Skeletal muscle satellite cell (primary cell): ENCODE results near the gene RFTN1.

ENCODE experiments used
- H3K27me3 ChIP-seq: 2 replicates; pipeline ENCODE4 v1.7.0; 2013; ENCODE audit warnings: low read length; ENCODE audit not compliant: control insufficient read depth, insufficient read depth
- H3K36me3 ChIP-seq: 2 replicates; pipeline ENCODE4 v1.7.0; 2013; ENCODE audit warnings: mild to moderate bottlenecking, control low read depth, low read length; ENCODE audit not compliant: insufficient read depth
- H3K4me1 ChIP-seq: 2 replicates; pipeline ENCODE4 v1.7.0; 2013; ENCODE audit warnings: low read length; ENCODE audit not compliant: control insufficient read depth, insufficient read depth
- H3K4me2 ChIP-seq: 2 replicates; pipeline ENCODE4 v1.7.0; 2013; ENCODE audit warnings: mild to moderate bottlenecking, low read length
- H3K4me3 ChIP-seq: 2 replicates; pipeline ENCODE4 v1.7.0; 2013; ENCODE audit warnings: low read length
- H3K9ac ChIP-seq: 2 replicates; pipeline ENCODE4 v1.7.0; 2013; ENCODE audit warnings: mild to moderate bottlenecking, low read depth, low read length, moderate library complexity
- H3K9me3 ChIP-seq: replicated peaks from 2 replicates; pipeline ENCODE4 v1.7.0; 2013; ENCODE audit warnings: mild to moderate bottlenecking, control low read depth, low read length

The RFTN1 gene

DNA sequence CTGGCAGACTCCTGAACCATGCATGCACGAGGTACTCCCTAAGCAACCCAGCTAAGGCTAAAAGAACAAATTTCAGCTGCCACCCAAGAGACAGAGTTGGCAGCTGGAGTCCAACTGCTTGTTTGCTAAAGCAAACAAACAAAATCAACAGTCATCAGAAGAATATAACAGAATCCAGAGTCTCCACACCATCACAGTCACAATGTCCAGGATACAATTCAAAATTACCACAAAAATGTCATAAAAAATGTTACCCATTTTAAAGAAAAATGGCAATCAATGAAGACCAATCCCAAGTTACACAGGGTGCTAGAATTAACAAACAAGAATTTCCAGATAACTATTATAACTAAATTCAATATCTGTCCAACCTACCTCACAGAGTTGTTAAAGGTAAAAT lies 42.9 kb downstream of the RFTN1 start:
- Histone ChIP-seq H3K27me3 (no peaks in the 10 kb centered on the region), H3K9ac (no peak overlapping the region), H3K4me3 (no peak overlapping the region), H3K36me3 (peaks cover 17% of the 10 kb centered on the region), H3K4me2 (no peak overlapping the region), H3K4me1 (peaks cover 20% of the 10 kb centered on the region), H3K9me3 (no peaks in the 10 kb centered on the region)

DNA sequence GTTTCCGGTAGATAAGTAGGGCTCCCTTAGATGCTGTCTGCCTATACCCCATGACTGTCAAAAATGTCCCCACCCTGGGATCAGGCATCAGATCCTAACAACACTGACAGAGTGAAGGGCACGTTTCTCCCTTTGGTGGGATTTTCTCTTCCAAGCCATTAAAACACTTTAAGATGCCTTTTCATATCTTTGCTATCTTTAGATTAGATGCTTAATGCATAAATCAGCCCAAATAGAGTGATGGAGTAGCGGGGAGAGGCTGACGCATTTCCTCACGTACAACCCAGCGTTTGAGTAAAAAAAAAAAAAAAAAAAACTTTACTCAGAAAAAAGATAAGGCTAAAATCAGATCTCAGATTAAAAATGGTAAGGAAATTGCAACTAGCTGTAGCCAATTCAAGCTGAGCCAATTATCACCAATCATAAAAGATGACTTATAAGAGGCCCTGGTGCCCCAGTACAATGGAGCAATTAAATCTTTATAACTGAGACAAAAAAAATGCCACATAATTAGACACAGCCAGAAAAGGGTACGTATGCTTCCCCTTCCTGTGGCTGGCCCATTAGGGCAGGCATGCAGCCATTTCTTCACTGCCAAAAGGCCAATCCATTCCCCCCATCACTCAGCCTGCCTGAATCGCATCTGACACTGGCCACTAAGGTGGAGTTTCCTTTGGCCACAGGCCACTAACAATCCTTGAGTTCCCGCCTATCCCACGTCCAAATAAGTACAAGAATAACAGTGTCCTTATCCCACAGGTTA lies 45.0 kb downstream of the RFTN1 start:
- no peak overlapping the region for H3K9ac ChIP-seq
- peaks cover 19% of the 10 kb centered on the region for H3K36me3 ChIP-seq
- H3K4me2 ChIP-seq = no peak overlapping the region
- no peaks in the 10 kb centered on the region for H3K27me3 ChIP-seq
- H3K9me3 ChIP-seq = no peaks in the 10 kb centered on the region
- peaks cover 6% of the 10 kb centered on the region for H3K4me1 ChIP-seq
- no peak overlapping the region for H3K4me3 ChIP-seq

DNA sequence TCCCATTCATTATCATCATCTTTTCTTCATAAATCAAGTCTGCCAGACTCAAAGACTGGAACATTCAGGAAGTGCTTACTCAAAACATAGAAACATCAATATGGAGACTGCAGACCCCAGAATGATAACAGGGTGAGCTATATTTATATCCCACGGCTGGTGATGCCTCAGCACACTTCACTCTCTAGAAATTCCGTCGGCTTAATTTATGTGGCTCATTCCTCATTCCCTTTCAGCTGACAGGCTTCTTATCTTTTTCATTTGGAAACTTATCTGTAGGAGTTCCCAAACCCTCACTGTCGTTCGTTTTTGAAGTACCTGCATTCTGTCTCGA lies 45.5 kb downstream of the RFTN1 start:
- H3K4me2 ChIP-seq = no peak overlapping the region
- no peaks in the 10 kb centered on the region for H3K27me3 ChIP-seq
- peaks cover 19% of the 10 kb centered on the region for H3K36me3 ChIP-seq
- no peak overlapping the region for H3K9ac ChIP-seq
- H3K9me3 ChIP-seq = no peaks in the 10 kb centered on the region
- peaks cover 6% of the 10 kb centered on the region for H3K4me1 ChIP-seq
- no peak overlapping the region for H3K4me3 ChIP-seq

DNA sequence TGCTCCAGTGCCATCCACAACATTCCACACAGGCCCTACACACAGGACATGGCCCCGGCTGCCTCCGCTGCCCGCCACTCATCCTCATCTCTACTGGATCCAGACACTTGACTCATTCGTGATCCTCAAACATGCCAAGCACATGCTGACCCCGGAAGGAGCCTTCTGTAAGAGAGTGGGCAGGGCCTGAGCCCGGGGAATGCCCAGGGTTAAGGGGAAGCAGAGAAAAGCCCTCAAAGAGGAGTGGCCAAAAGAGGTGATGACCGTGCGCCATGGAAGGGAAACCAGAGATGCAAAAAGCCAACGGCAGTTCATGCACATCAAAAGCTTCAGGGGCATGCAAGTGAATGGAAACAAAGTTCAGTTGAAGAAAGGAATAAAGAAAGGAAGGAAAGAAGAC lies 46.1 kb downstream of the RFTN1 start:
- H3K36me3 ChIP-seq = peaks cover 17% of the 10 kb centered on the region

DNA sequence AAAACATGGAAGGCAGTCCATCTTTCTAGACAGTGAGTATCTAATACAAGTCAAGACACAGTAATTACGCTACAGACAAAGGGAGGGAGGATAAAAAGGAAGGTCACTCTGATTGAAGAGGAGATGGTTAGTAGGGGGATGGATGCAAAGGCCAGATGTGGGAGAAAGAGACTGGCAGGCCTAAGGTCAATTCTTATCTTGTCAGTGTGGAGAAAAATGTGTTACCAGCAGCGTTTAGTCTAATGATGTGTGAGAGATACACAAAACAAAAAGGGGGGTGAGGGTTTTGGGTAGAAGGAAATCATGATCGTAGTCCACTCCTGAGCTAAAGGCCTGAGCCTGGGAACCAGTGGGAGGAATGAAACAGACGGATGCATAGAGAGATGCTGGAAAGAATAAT lies 46.7 kb downstream of the RFTN1 start:
- peaks cover 12% of the 10 kb centered on the region for H3K36me3 ChIP-seq
- H3K27me3 ChIP-seq = no peaks in the 10 kb centered on the region
- H3K9ac ChIP-seq = no peak overlapping the region
- H3K4me3 ChIP-seq = no peak overlapping the region
- H3K4me2 ChIP-seq = no peak overlapping the region
- peaks cover 6% of the 10 kb centered on the region for H3K4me1 ChIP-seq
- no peaks in the 10 kb centered on the region for H3K9me3 ChIP-seq

More for the DNA sequence above, 46.1 kb downstream of the RFTN1 start:
- H3K4me3 ChIP-seq = no peak overlapping the region
- no peaks in the 10 kb centered on the region for H3K9me3 ChIP-seq
- H3K4me1 ChIP-seq = peaks cover 6% of the 10 kb centered on the region
- H3K4me2 ChIP-seq = no peak overlapping the region
- no peak overlapping the region for H3K9ac ChIP-seq
- no peaks in the 10 kb centered on the region for H3K27me3 ChIP-seq

DNA sequence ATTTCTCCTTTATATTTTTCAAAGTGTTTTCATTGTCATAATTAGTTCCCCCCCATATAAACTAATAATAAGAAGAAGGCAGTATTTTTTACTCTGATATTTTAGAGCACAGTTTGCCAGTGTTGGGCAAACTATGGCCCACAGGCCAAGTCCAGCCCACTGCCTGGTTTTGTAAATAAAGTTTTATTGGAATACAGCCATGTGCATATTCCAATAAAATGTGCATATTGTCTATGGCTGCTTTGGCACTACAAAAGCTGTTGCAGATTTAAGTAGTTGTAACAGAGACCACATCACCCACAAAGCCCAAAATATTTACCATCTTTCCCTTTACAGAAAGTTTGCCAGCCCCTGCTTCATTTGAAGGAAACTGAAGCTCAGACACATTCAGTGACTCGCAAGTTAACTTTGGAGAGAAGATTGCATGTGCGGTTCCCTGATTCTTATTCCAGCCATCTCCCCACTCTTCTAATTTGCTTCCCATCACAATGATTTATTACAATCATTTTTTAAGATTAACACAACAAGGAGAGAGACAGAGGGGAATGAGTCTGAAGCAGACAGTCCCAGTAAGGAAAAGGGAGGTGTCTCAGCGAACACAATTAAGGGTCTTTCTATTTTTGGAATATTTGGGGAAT lies 48.9 kb downstream of the RFTN1 start:
- H3K27me3 ChIP-seq = no peaks in the 10 kb centered on the region
- no peak overlapping the region for H3K4me2 ChIP-seq
- H3K36me3 ChIP-seq = peaks cover 4% of the 10 kb centered on the region

DNA sequence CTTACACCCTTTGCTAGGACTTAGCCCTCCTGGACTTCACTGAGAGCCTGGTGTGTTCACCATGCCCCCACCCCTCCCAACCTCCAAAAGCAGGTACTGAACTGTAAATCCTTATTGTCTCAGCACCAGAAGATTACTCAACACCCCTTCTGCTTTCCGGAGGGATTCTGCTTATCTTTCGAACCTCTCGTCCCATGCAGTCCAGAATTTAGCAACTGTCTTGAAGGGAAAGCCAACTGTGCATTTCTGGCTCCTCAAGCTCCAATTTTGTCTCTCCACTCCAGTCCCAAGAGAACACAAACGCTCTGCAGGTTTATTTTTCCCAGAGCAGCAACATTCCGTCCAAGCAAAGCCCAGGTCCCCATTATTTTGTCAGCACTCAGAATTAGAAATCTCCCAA lies 49.6 kb downstream of the RFTN1 start:
- H3K36me3 ChIP-seq = peaks cover 4% of the 10 kb centered on the region
- no peak overlapping the region for H3K9ac ChIP-seq
- H3K9me3 ChIP-seq = no peaks in the 10 kb centered on the region

More for the DNA sequence above, 48.9 kb downstream of the RFTN1 start:
- Histone ChIP-seq H3K4me3 (no peak overlapping the region), H3K4me1 (peaks cover 6% of the 10 kb centered on the region), H3K9me3 (no peaks in the 10 kb centered on the region), H3K9ac (no peak overlapping the region)

DNA sequence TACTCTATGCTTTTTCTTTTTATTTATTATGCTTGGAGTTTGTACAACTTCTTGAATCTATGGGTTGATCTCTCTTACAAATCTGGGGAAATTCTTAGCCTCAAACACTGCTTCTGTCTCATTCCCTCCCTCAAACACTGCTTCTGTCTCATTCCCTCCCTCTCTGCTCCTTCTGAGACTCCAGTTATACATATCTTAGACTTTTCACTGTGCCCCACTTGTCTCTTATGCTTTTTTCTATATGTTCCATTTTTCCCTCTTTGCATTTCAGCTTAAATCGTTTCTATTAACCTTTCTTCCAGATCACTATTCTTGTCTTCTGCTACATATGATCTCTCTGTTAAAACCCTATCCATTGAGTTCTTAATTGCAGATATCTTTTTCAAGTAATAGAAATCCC lies 50.4 kb downstream of the RFTN1 start:
- H3K9ac ChIP-seq = no peak overlapping the region
- H3K4me3 ChIP-seq = no peak overlapping the region
- peaks cover 8% of the 10 kb centered on the region for H3K4me1 ChIP-seq

More for the DNA sequence above, 49.6 kb downstream of the RFTN1 start:
- Histone ChIP-seq H3K4me2 (no peak overlapping the region), H3K27me3 (no peaks in the 10 kb centered on the region), H3K4me1 (peaks cover 6% of the 10 kb centered on the region), H3K4me3 (no peak overlapping the region)

DNA sequence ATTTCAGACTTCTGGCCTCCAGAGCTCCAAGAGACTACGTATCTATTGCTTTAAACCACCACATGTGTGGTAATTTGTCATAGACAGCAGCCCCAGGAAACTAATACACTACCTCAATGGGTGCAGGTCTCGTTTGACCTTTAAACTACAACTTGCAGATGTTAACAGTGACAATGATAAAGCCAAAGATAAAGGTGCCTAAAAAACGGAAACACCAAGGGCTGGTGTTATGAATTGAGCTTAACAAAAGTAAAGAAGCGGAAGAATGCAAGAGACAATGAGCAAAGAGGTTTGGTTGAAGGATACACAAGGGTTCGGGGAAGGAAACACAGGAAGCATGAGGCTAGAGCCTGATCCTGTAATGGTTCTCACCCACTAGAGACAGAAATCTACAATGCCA lies 50.8 kb downstream of the RFTN1 start:
- peaks cover 4% of the 10 kb centered on the region for H3K36me3 ChIP-seq
- no peak overlapping the region for H3K9ac ChIP-seq
- no peak overlapping the region for H3K4me3 ChIP-seq
- peaks cover 12% of the 10 kb centered on the region for H3K4me1 ChIP-seq
- no peaks in the 10 kb centered on the region for H3K27me3 ChIP-seq
- no peaks in the 10 kb centered on the region for H3K9me3 ChIP-seq
- H3K4me2 ChIP-seq = no peak overlapping the region

More for the DNA sequence above, 50.4 kb downstream of the RFTN1 start:
- no peak overlapping the region for H3K4me2 ChIP-seq
- no peaks in the 10 kb centered on the region for H3K27me3 ChIP-seq
- peaks cover 4% of the 10 kb centered on the region for H3K36me3 ChIP-seq
- H3K9me3 ChIP-seq = no peaks in the 10 kb centered on the region

DNA sequence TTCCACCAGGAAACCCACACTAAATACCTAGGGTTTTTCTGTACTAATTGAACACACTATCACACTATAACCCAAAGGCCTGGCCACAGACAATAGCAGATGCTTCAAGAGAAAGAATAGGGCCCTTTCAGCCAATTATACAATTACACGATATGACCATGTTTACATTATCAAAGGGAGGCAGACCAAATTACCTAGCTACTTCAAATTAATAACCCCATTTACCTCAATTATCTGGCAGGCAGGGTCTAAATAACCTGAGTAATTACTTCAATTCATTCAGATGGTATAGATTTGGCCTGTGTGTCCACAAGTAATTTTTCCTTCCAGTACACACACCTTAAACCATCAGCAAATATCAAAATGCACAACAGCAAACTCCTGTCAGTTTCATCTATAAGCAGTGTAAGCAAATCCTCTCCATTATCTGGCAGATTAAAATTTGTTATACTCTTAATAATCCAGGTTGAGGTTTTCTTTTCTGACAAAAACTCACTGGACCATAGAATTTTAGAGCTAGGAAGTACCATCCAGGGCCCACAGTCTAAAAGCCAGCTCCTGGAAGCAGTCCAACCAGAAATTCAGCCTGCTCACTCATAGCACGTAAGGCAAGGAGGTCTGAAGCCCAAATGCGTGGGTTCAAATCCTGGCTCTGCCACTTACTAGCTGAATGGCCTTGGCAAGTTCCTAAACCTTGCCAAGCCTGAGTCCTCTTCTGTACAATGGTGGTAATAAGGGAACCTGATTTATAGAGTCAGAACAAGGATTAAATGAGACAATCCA lies 51.8 kb downstream of the RFTN1 start:
- Histone ChIP-seq H3K4me3 (no peak overlapping the region), H3K4me2 (no peak overlapping the region), H3K9me3 (no peaks in the 10 kb centered on the region), H3K9ac (no peak overlapping the region), H3K4me1 (peaks cover 21% of the 10 kb centered on the region), H3K27me3 (no peaks in the 10 kb centered on the region), H3K36me3 (peaks cover 4% of the 10 kb centered on the region)

DNA sequence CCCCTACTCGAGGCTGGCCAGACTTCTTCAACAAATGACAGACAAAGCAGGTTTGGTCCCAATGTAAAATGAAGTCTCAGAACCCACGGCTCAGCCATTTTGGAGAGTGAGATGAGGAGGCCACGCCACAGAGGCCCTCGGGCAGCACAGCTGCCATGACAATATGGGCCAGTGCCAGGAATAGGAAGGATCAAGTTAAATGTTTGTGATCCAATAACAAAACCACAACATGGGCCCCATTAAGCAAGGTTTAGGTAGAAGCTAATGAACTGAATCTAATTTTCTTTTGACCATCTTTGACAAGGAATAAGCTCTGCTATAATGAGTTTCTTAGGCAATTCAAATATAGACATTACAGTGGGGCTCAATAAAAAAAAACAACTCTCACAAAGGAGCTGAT lies 52.6 kb downstream of the RFTN1 start:
- peaks cover 28% of the 10 kb centered on the region for H3K4me1 ChIP-seq
- peaks cover 4% of the 10 kb centered on the region for H3K36me3 ChIP-seq
- H3K4me2 ChIP-seq = no peak overlapping the region
- H3K4me3 ChIP-seq = no peak overlapping the region
- no peaks in the 10 kb centered on the region for H3K9me3 ChIP-seq
- H3K9ac ChIP-seq = no peak overlapping the region
- no peaks in the 10 kb centered on the region for H3K27me3 ChIP-seq
